ENCODE data around the gene VILL.

Gene VILL

GRCh38 chr3:38017445-38018295, 27.1 kb downstream of the VILL start:
- no peak overlapping the region for H3K9ac ChIP-seq (ENCODE audit: low read depth, low read length)
- H3K4me1 ChIP-seq (ENCODE audit: insufficient read depth, low read length): no peaks in the 10 kb centered on the region
- no peaks in the 10 kb centered on the region for H3K36me3 ChIP-seq (ENCODE audit: insufficient read depth, low read length)
- H3K9me3 ChIP-seq (ENCODE audit: control insufficient read depth, insufficient read depth, low read length): no peaks in the 10 kb centered on the region

DNA sequence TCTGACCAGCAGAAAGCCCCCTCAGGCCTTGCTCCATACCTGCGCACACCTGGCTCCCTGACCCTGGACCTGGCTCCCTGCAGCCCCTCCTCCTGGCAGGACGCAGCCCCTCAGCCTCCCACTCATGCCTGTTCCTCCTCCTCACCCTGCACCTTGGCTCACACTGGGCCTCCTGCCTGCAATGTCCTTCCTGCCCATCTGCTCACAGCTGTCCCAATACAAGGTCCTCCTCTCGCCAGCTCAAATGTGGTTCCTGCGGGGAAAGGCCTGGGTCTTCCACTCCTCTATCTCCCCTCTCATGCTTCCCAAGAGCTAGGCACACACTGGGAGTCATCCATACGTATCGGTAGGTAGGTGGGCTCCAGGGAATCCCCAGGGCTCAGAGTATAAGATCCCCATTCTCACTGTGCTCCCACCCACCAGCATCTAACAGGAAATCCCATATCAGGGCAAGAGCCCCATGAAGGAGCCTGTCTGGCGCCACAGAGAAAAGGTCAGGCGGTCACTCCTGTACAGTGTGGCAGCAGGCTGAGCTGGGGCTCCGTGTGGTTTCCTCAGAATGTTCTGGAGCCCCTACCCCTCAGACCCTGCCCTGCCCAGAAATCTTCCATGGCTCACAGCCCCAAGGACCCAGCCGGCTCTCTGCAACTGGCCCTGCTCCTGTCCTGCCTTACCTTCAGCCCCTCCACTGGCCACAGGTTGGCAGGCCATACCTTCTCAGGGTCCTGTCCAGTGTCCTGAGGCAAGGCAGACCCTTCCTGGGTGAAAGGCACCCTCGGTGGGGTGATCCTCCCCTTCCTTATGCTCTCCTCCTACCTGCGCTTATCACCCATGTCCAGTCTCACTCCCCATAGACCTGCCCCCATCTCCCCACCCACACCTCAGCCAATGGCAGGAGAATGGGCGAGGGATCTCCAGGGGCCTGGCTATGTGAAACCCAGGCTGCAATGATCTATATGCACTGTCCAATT, 28.0 kb downstream of the VILL start:
- no peaks in the 10 kb centered on the region for H3K4me1 ChIP-seq (ENCODE audit: insufficient read depth, low read length)
- H3K9me3 ChIP-seq (ENCODE audit: control insufficient read depth, insufficient read depth, low read length): no peaks in the 10 kb centered on the region
- no peak overlapping the region for H3K9ac ChIP-seq (ENCODE audit: low read depth, low read length)
- no peaks in the 10 kb centered on the region for H3K36me3 ChIP-seq (ENCODE audit: insufficient read depth, low read length)

GRCh38 chr3:38019658-38020341, 29.2 kb downstream of the VILL start:
- Histone ChIP-seq H3K36me3 (ENCODE audit: insufficient read depth, low read length) (no peaks in the 10 kb centered on the region), H3K9me3 (ENCODE audit: control insufficient read depth, insufficient read depth, low read length) (no peaks in the 10 kb centered on the region), H3K9ac (ENCODE audit: low read depth, low read length) (no peak overlapping the region), H3K4me1 (ENCODE audit: insufficient read depth, low read length) (no peaks in the 10 kb centered on the region)

DNA sequence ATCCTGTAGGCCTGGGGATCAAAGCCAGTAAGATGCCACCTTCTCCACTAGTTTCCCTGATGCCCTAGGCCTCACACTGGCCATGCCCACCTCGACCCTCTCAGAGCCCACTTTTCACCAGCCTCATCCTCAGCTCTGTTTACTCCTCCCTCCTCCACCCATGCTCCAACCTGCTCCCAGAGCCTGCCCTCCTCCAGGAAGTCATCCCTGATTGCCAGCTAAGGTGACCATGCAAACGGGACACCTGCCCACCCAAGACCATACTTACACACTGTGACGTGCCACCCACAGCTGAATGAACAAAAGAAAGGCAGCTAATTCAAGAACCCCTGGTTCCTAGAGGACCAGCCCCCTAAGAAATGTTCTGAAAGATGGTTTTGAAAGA, 29.7 kb downstream of the VILL start:
- Histone ChIP-seq H3K4me1 (ENCODE audit: insufficient read depth, low read length) (no peaks in the 10 kb centered on the region), H3K9me3 (ENCODE audit: control insufficient read depth, insufficient read depth, low read length) (no peaks in the 10 kb centered on the region), H3K36me3 (ENCODE audit: insufficient read depth, low read length) (no peaks in the 10 kb centered on the region), H3K9ac (ENCODE audit: low read depth, low read length) (no peak overlapping the region)

- Histone ChIP-seq H3K36me3 (ENCODE audit: insufficient read depth, low read length) (no peaks in the 10 kb centered on the region), H3K9ac (ENCODE audit: low read depth, low read length) (no peak overlapping the region), H3K9me3 (ENCODE audit: control insufficient read depth, insufficient read depth, low read length) (no peaks in the 10 kb centered on the region), H3K4me1 (ENCODE audit: insufficient read depth, low read length) (peaks cover 5% of the 10 kb centered on the region; the same call in 1 of the 2 replicates)
These were observed 30.6 kb downstream of the VILL start for GRCh38 chr3:38021196-38021595.

DNA sequence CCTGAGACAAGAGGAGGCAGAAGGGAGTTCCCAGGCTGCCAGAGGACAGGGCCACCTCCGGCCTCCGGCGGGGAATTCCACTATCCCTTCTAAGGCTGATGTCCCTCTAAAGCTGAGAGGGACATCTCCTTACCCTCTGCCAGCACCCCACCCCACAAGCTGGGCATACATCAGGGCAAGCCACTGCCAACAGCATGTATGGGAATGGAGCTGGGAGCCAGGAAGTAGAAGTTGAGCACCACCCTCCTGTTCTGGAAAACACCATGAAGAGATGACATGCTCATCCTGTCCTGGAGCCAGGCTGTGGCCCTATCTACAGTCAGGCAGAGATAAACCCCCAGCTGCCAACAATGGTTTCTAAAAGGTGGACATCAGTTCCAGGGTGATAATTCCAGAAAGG, 31.7 kb downstream of the VILL start:
- peaks cover 5% of the 10 kb centered on the region; the same call in 1 of the 2 replicates for H3K4me1 ChIP-seq (ENCODE audit: insufficient read depth, low read length)
- H3K9me3 ChIP-seq (ENCODE audit: control insufficient read depth, insufficient read depth, low read length): no peaks in the 10 kb centered on the region
- H3K9ac ChIP-seq (ENCODE audit: low read depth, low read length): no peak overlapping the region
- H3K36me3 ChIP-seq (ENCODE audit: insufficient read depth, low read length): no peaks in the 10 kb centered on the region

DNA sequence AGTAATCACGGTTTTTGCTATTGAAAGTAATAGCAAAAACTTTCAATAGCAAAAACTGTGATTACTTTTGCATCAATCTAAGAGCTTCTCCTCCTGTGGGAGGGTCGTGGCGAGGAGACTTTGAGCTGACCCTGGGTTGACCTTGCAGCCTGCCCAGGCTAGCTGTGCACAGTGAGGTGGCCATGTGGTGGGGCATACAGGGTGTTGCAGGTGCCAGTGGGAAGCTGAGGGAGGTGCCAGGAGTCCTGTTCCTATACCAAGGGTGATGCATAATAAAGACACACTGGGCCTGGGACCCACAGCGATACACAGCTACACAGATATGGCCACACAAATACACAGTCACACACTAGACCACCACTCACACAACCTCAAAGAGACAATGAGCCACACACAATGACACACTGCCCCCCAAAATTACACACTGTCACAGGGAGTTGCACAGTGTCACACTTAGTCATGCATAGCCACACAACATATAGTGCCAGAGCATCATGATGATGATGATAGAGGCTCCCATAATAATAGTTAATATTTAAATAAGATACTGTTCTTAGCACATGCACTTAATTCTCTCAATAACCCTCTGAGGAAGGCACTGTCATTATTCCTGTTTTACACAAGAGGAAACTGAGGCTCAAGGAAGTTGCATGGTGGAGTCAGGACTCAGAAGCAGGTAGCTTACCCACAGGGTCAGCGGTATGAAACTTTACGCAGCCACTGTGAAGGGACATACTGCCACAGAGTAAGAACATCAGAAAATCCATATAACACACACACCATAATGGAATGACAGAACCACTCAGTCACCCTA, 32.5 kb downstream of the VILL start:
- Histone ChIP-seq H3K4me1 (ENCODE audit: insufficient read depth, low read length) (peaks cover 5% of the 10 kb centered on the region; the same call in 1 of the 2 replicates), H3K9ac (ENCODE audit: low read depth, low read length) (no peak overlapping the region), H3K9me3 (ENCODE audit: control insufficient read depth, insufficient read depth, low read length) (no peaks in the 10 kb centered on the region), H3K36me3 (ENCODE audit: insufficient read depth, low read length) (no peaks in the 10 kb centered on the region)

DNA sequence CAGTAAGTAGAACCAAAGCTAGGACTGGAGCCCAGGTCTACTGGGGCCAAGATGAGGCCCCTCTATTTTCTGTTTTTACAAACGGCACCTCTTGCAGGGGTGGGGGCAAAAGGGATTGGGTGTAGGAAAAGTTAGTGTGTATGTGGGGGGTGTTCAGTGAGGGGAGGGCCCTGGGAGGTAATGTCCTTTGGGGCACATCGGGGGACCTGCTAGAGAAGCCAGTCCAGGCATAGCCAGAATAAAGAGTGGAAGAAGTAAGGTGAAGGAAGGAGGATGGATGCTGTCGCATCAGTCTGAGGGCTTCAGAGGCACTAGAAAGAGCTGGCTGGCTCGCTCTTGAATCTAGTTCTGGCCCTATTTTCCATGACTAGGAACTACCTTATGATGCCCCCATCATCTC, 36.3 kb downstream of the VILL start:
- Histone ChIP-seq H3K36me3 (ENCODE audit: insufficient read depth, low read length) (no peaks in the 10 kb centered on the region), H3K4me1 (ENCODE audit: insufficient read depth, low read length) (peaks cover 11% of the 10 kb centered on the region; the same call in 1 of the 2 replicates), H3K9me3 (ENCODE audit: control insufficient read depth, insufficient read depth, low read length) (no peaks in the 10 kb centered on the region), H3K9ac (ENCODE audit: low read depth, low read length) (no peak overlapping the region)

DNA sequence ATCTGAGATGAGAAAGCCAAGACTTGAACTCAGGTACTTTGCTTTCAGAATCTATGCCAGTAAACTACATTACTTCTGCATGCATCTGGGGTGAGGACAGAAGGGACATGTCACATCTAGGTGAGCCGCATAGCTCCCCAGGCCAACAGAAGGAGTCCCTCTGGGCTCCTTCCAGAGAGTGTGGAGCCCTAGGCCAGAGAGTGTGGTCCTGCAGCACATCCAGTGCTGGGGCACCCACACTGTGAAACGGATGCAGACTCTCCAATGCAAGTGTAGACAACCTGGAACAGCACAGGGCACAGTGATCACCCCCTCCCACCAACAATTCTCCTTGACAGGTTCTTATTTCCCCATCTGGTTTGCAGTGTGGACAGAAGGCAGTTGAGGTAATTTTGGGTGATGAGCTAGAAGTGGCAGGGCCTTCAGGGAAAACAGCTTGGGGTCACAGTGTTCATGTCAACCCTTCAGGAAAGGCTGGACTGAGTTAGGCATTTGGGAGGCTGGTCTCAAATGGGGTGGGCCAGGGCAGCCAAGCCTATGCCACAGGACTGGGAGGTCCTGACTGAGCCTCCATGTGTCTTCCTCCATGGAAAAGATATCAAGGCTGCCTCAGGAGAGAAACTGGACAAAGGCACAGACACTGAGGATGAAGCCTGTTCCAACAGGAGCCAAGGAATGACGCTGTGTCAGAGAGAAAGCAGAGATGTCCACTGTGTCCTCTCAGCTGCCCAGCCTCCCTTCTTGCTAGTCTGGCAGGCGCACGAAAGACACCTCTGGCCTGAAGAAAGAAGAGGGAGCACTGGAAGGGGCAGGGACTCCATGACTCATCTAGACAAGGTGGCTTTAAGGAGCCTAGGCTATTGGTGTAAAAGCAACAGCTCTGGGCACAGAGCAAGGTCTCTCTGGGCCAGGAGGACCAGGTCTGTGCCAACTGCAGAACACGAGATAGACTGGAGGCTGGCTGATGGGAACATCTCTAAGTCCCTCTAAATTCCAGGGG, 37.2 kb downstream of the VILL start:
- H3K36me3 ChIP-seq (ENCODE audit: insufficient read depth, low read length): no peaks in the 10 kb centered on the region
- no peaks in the 10 kb centered on the region for H3K9me3 ChIP-seq (ENCODE audit: control insufficient read depth, insufficient read depth, low read length)
- peaks cover 11% of the 10 kb centered on the region; the same call in 1 of the 2 replicates for H3K4me1 ChIP-seq (ENCODE audit: insufficient read depth, low read length)
- peak overlapping the region; percentile 66; the same call in 1 of the 2 replicates for H3K9ac ChIP-seq (ENCODE audit: low read depth, low read length)

DNA sequence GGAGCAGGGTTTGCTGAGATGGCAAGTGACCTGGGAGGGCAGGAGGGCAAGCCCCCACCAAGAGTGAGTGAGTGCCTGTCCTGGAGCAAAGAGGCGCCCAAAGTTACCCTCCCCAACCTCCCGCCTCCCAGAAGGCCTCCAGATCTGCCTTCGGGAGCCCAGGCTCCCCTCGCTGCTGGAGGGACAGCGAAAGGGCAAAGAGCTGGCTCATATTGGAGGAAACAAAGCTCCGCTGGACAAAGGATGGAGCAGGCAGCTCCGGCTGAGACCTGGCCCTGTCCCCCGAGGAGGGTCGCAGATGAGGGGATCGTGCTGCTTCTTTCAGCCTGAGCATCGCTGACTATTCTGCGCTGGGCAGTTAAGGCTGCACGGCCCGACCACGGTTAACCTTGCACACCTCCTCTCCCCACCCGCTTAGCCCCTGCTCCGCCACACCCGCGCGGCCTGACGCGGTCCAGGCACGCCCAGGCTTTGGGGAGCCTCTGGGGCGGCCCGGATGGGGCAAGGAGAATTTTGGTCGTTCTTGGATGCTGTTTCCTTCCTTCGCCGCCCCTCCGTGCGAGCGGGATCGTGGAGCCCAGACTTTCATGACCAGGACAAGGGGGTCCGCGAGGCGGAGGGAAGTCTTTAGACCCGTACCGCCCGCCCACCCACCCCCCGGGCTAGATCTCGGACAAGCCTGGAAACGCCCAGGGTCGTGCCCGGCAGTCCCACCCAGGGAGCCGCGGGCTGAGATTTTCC, 38.2 kb downstream of the VILL start:
- Histone ChIP-seq H3K9me3 (ENCODE audit: control insufficient read depth, insufficient read depth, low read length) (no peaks in the 10 kb centered on the region), H3K9ac (ENCODE audit: low read depth, low read length) (peak overlapping the region; percentile 66), H3K36me3 (ENCODE audit: insufficient read depth, low read length) (no peaks in the 10 kb centered on the region), H3K4me1 (ENCODE audit: insufficient read depth, low read length) (peaks cover 11% of the 10 kb centered on the region; the same call in 1 of the 2 replicates)

DNA sequence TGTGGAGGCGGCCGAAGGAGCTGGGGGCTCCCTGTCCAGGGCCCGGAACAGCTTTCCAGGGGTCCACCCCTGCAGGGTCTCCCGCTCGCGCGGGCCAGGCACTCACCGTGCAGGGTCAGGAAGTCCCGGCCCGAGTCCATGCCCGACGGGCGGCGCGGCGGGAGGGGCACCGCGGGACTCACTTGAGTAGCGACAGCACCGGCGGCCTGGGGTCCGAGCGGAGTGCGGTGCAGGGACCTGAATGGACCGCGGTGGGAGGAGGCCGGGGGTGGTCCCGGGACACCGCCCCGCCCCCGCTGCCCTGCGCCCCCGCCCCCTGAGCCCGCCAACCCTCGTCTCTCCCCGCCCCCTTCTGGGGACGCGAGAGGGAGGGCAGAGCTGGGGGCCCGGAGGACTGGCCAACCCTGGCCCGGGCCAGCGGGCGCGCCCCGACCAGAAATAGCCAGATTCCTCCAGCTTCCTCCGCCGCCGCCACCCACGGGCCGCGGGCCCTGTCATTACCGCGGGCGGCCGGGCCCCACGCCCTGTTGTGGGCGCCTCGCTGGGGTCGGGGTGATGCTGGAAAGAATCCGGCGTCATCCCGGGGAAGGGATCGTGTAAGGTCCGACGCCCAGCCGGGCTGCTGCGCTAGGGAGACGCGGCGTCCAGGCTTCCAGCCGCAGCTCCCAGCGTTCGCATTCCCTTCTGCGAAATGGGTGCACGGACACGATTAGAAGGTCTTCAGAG, 39.0 kb downstream of the VILL start, which contains the start of gene PLCD1:
Gene PLCD1, minus strand, starts transcription at position 243 of the 726 bp plus-strand sequence. Its CDS starts 103 bp downstream, at position 140.
- no peaks in the 10 kb centered on the region for H3K36me3 ChIP-seq (ENCODE audit: insufficient read depth, low read length)
- H3K9ac ChIP-seq (ENCODE audit: low read depth, low read length): peak within 1 kb of the TSS; percentile 76
- H3K4me1 ChIP-seq (ENCODE audit: insufficient read depth, low read length): peaks cover 11% of the 10 kb centered on the region; the same call in 1 of the 2 replicates
- no peaks in the 10 kb centered on the region for H3K9me3 ChIP-seq (ENCODE audit: control insufficient read depth, insufficient read depth, low read length)

Measured in ES-I3 (cell line).